Endometrial microvascular endothelial cells (primary cell): ENCODE data around the gene BDP1. TPM values are rescaled to one million over a fixed set of nuclear protein-coding genes. Genes with fewer than 3 reads are reported as not detected.
"Not testable (repeated sequence)": the region's sequence is repeated elsewhere in the genome, so short reads cannot be mapped to it uniquely, and the experiment has no call there.

Experiments used
- in situ Hi-C: cut with HindIII; loops from 2 replicates; pipeline ENCODE4 v1.10.0; 2017; ENCODE audit warnings: low sequenced_read_pairs, low pct_unique_long_range_greater_than_20kb; ENCODE audit errors: inconsistent ontology term
- total RNA-seq: library from RNA; depleted of rRNA; stranded (reverse); fragments of >200 nt; gene quantifications from one replicate; pipeline ENCODE4 v1.2.3, GENCODE V29; 2015; ENCODE audit errors: inconsistent ontology term

BDP1 gene
- total RNA-seq, 1 donor from 2014 or later: 22.9 TPM

GRCh38 chr5:71596169-71596568 lies 140.7 kb downstream of the BDP1 start:
- in situ Hi-C loops: no loop called here

GRCh38 chr5:71597001-71597400 lies 141.6 kb downstream of the BDP1 start:
- in situ Hi-C loops: no loop called here

GRCh38 chr5:71600783-71601182 lies 145.3 kb downstream of the BDP1 start:
- in situ Hi-C loops: no loop called here

- in situ Hi-C loops: no loop called here
Measured at GRCh38 chr5:71601222-71602026, 146.0 kb downstream of the BDP1 start.

- in situ Hi-C loops: not testable (repeated sequence)
Measured at GRCh38 chr5:71609916-71610315, 154.5 kb downstream of the BDP1 start.

GRCh38 chr5:71615809-71616208 lies 160.4 kb downstream of the BDP1 start:
- in situ Hi-C loops: no loop called here

Other genes starting within 250 kb of the BDP1 start
- gene MCCC2, start 131.7 kb downstream of the BDP1 start, total RNA-seq: 48.9 TPM